ENCODE data around the gene TMEM11. TPM values are rescaled to one million over a fixed set of nuclear protein-coding genes. Genes with fewer than 3 reads are reported as not detected.
A peak's percentile ranks its signal among the peaks of the same experiment; 100 is the strongest.

Gene TMEM11
- total RNA-seq, 1 experiment from 2014 or later = 23.4 TPM

DNA sequence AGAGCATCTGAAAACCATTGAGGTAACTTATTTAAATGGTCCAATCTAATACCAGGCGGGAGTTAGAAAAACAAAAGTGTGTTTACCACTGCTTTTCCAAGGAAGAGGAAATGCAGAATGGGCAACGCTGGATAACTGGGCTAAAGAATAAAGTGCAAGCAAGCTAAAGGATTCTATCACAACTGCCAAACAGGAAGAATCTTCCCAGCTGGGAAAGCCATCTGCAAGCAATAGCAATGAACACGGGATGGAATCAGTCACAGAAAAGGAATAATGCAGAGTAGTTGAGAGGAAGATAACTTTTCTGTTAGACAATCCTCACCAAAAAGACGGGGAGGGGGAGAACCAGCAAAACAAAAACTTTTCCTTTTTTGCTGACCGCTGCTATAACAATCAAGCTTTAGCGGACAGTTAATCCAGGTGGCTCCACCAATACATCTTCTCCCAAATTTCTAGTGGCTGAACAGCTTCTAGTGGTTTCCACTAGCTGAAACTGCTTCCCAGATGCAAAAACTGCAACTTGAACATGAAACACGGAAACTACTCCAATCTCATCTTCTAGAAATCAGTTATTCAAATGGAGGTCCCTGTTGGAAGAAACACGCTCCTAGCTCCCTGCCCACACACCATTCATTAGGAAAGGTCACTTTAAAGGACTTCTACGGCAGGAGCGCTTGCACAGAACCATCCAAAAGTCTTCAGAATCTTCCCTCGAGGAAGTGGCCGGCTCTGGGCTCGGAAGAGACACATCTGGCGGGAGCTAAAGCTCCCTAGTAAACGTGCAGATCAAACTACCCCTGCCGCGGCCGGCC, 929 bp downstream of the TMEM11 start:
- H3K4me3 ChIP-seq (ENCODE audit: low read depth in 2 of 2, low read length in 2 of 2) = peak overlapping the region; percentile 81 to 93
- no peaks in the 10 kb centered on the region for H3K27me3 ChIP-seq (ENCODE audit: control insufficient read depth, insufficient read depth, low read length)
- DNase-seq (ENCODE audit: low read depth, low spot score) (no peak), ATAC-seq (no peak)
- in situ Hi-C loops (cut with HindIII; ENCODE audit: low pct_unique_long_range_greater_than_20kb, low sequenced_read_pairs) (no loop called here), intact Hi-C loops (cut with micrococcal nuclease; ENCODE audit: unreplicated experiment) (loop anchor here (10.0 kb wide), 1 partner anchor 88 kb away; the partner anchor contains the start of gene DHRS7B)
- peaks cover 3% of the 10 kb centered on the region for H3K36me3 ChIP-seq (ENCODE audit: control insufficient read depth, insufficient read depth, low read length)
- H3K27ac ChIP-seq (ENCODE audit: low read length) = peak overlapping the region; percentile 88
- H3K9me3 ChIP-seq (ENCODE audit: control insufficient read depth, insufficient read depth, low read depth, low read length) = no peaks in the 10 kb centered on the region
- ChIA-PET CTCF (interaction anchor here (0.6 kb wide), 2 partner anchors 16 to 84 kb away, joined by 4 to 5 read pairs; no protein-coding TSS in a partner anchor), POLR2A (interaction anchor here (0.5 kb wide), 1 partner anchor 43 kb away, joined by 4 read pairs; no protein-coding TSS in a partner anchor)
- BruUV-seq (replicated peaks) = TSS peak; percentile 83
- TF ChIP-seq POLR2AphosphoS5 (IDR thresholded peaks at IDR 0.05; ENCODE audit: low read depth, low read length) (no peak), SIN3A (IDR thresholded peaks at IDR 0.05; ENCODE audit: borderline replicate concordance, insufficient read depth, low read depth, low read length) (no peak), TCF7L2 (IDR thresholded peaks at IDR 0.05; ENCODE audit: low read depth, low read length) (no peak)
- TF ChIP-seq, protein P1, sequence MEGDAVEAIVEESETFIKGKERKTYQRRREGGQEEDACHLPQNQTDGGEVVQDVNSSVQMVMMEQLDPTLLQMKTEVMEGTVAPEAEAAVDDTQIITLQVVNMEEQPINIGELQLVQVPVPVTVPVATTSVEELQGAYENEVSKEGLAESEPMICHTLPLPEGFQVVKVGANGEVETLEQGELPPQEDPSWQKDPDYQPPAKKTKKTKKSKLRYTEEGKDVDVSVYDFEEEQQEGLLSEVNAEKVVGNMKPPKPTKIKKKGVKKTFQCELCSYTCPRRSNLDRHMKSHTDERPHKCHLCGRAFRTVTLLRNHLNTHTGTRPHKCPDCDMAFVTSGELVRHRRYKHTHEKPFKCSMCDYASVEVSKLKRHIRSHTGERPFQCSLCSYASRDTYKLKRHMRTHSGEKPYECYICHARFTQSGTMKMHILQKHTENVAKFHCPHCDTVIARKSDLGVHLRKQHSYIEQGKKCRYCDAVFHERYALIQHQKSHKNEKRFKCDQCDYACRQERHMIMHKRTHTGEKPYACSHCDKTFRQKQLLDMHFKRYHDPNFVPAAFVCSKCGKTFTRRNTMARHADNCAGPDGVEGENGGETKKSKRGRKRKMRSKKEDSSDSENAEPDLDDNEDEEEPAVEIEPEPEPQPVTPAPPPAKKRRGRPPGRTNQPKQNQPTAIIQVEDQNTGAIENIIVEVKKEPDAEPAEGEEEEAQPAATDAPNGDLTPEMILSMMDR (IDR thresholded peaks at IDR 0.05) = no peak
- TF ChIP-seq, protein P2, sequence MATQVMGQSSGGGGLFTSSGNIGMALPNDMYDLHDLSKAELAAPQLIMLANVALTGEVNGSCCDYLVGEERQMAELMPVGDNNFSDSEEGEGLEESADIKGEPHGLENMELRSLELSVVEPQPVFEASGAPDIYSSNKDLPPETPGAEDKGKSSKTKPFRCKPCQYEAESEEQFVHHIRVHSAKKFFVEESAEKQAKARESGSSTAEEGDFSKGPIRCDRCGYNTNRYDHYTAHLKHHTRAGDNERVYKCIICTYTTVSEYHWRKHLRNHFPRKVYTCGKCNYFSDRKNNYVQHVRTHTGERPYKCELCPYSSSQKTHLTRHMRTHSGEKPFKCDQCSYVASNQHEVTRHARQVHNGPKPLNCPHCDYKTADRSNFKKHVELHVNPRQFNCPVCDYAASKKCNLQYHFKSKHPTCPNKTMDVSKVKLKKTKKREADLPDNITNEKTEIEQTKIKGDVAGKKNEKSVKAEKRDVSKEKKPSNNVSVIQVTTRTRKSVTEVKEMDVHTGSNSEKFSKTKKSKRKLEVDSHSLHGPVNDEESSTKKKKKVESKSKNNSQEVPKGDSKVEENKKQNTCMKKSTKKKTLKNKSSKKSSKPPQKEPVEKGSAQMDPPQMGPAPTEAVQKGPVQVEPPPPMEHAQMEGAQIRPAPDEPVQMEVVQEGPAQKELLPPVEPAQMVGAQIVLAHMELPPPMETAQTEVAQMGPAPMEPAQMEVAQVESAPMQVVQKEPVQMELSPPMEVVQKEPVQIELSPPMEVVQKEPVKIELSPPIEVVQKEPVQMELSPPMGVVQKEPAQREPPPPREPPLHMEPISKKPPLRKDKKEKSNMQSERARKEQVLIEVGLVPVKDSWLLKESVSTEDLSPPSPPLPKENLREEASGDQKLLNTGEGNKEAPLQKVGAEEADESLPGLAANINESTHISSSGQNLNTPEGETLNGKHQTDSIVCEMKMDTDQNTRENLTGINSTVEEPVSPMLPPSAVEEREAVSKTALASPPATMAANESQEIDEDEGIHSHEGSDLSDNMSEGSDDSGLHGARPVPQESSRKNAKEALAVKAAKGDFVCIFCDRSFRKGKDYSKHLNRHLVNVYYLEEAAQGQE (IDR thresholded peaks at IDR 0.05; ENCODE audit: insufficient read depth in 1 of 2, low read depth in 2 of 2, low read length in 1 of 2) = no peak
- H3K4me1 ChIP-seq (ENCODE audit: control insufficient read depth, insufficient read depth, low read length) = peaks cover 15% of the 10 kb centered on the region

DNA sequence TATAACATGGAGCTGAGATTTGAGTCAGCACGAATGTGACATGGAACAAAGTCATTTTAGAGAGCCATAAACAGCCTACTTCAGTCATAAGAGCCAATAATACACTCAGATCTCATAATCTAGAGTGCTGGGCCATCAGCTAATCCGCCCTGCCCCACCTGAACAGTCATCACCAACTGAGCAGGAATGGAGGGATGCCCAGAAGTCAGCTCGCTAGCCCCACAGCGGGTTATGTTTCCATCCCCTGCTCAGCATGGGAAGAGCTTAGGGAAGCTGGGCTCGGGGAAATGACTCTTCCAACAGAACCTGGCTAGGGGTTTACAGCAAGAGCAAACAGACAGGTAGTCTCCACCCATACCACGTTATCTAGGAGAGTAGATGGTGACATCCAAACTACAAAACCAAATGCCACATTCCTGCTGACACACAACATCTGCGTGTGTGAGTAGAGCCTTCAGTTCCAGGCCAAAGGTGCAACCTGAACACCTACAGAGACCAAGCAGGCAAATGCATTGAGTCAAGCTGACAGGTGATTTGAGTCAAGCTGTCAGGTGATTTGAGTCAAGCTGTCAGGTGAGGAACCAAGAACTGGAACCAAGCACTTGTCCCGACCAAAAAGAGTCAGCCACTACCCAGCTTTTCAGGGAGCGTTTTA, 2.0 kb downstream of the TMEM11 start:
- in situ Hi-C loops (cut with HindIII; ENCODE audit: low pct_unique_long_range_greater_than_20kb, low sequenced_read_pairs) = no loop called here
- TF ChIP-seq TCF7L2 (IDR thresholded peaks at IDR 0.05; ENCODE audit: low read depth, low read length) = no peak
- TF ChIP-seq, protein P2 (IDR thresholded peaks at IDR 0.05; ENCODE audit: insufficient read depth in 1 of 2, low read depth in 2 of 2, low read length in 1 of 2) = no peak
- no peak for TF ChIP-seq POLR2AphosphoS5 (IDR thresholded peaks at IDR 0.05; ENCODE audit: low read depth, low read length)
- TF ChIP-seq, protein P1 (IDR thresholded peaks at IDR 0.05) = no peak
- no peak for TF ChIP-seq SIN3A (IDR thresholded peaks at IDR 0.05; ENCODE audit: borderline replicate concordance, insufficient read depth, low read depth, low read length)
- ChIA-PET CTCF (no interaction called here), POLR2A (interaction anchor here (0.6 kb wide), 1 partner anchor 197 kb away, joined by 3 read pairs; no protein-coding TSS in a partner anchor)
- ATAC-seq = no peak
- BruUV-seq (replicated peaks) = no TSS peak
- Histone ChIP-seq H3K4me3 (ENCODE audit: low read depth in 2 of 2, low read length in 2 of 2) (no peak overlapping the region; a peak in 1 of 4 replicates), H3K4me1 (ENCODE audit: control insufficient read depth, insufficient read depth, low read length) (peaks cover 12% of the 10 kb centered on the region), H3K27me3 (ENCODE audit: control insufficient read depth, insufficient read depth, low read length) (no peaks in the 10 kb centered on the region), H3K27ac (ENCODE audit: low read length) (no peak overlapping the region), H3K9me3 (ENCODE audit: control insufficient read depth, insufficient read depth, low read depth, low read length) (no peaks in the 10 kb centered on the region), H3K36me3 (ENCODE audit: control insufficient read depth, insufficient read depth, low read length) (peaks cover 3% of the 10 kb centered on the region)
- DNase-seq (ENCODE audit: low read depth, low spot score) = no peak
- intact Hi-C loops (cut with micrococcal nuclease; ENCODE audit: unreplicated experiment) = loop anchor here (10.0 kb wide), 1 partner anchor 87 kb away; the partner anchor contains the start of gene DHRS7B
